HG03175 (cell line): Measurements from ENCODE around the gene MROH2A.

Source experiments
- ATAC-seq: cut with Tn5 transposase; IDR thresholded peaks from one replicate; pipeline ENCODE4 v1.9.1; 2021; ENCODE audit warnings: mild to moderate bottlenecking, moderate library complexity; ENCODE audit not compliant: unreplicated experiment

The MROH2A gene

GRCh38 chr2:233800208-233800607, 22.1 kb downstream of the MROH2A start:
- no peak for ATAC-seq

- no peak for ATAC-seq
These were observed 23.4 kb downstream of the MROH2A start for GRCh38 chr2:233801357-233802131.

- no peak for ATAC-seq
These were observed 24.1 kb downstream of the MROH2A start for GRCh38 chr2:233802132-233802815.

- ATAC-seq, result no peak
These were observed 25.3 kb downstream of the MROH2A start for GRCh38 chr2:233803292-233803911.

GRCh38 chr2:233803994-233804393, 25.9 kb downstream of the MROH2A start:
- no peak for ATAC-seq

GRCh38 chr2:233807215-233807865, 29.2 kb downstream of the MROH2A start:
- ATAC-seq, result no peak

- ATAC-seq, result no peak
These were observed 30.1 kb downstream of the MROH2A start for GRCh38 chr2:233807966-233808935.

- ATAC-seq, result no peak
These were observed 32.3 kb downstream of the MROH2A start for GRCh38 chr2:233810385-233810784.

GRCh38 chr2:233811087-233811486, 33.0 kb downstream of the MROH2A start:
- no peak for ATAC-seq

GRCh38 chr2:233811732-233812131, 33.6 kb downstream of the MROH2A start:
- ATAC-seq, result no peak

- ATAC-seq, result no peak
These were observed 35.3 kb downstream of the MROH2A start for GRCh38 chr2:233813236-233814055.

- no peak for ATAC-seq
These were observed 36.1 kb downstream of the MROH2A start for GRCh38 chr2:233814056-233814835.

- ATAC-seq, result no peak
These were observed 37.7 kb downstream of the MROH2A start for GRCh38 chr2:233815861-233816260.

- no peak for ATAC-seq
These were observed 38.2 kb downstream of the MROH2A start for GRCh38 chr2:233816334-233816733.

GRCh38 chr2:233816771-233817170, 38.6 kb downstream of the MROH2A start:
- no peak for ATAC-seq

- no peak for ATAC-seq
These were observed 39.3 kb downstream of the MROH2A start for GRCh38 chr2:233817361-233817911.

GRCh38 chr2:233817995-233818638, 40.0 kb downstream of the MROH2A start:
- ATAC-seq, result no peak
